ENCODE results near the gene SSC5D.

- TF ChIP-seq CTCF (conservative IDR thresholded peaks at IDR 0.05 in 1 of 2, IDR thresholded peaks at IDR 0.05 in 1 of 2; ENCODE audit: low read depth in 1 of 2, low read length in 2 of 2) (no peak), EZH2 (IDR thresholded peaks at IDR 0.05; ENCODE audit: low read length, missing control alignments) (no peak)
Observed at GRCh38 chr19:55550321-55550650, 62.0 kb downstream of the SSC5D start.

All from fibroblast of lung (primary cell).